OCI-LY1 (cell line): ENCODE data around the gene UGT1A9.

ENCODE experiments used
- H2AFZ ChIP-seq: fragments of 200-600 bp; sonication (generic), shearing (Covaris generic); 2 replicates; pipeline ENCODE4 v1.6.0; 2014; ENCODE audit warnings: antibody characterized with exemption, mild to moderate bottlenecking, low read length
- H3F3A ChIP-seq: fragments of 200-600 bp; sonication (generic), shearing (Covaris generic); 2 replicates; pipeline ENCODE4 v1.6.0; 2014; ENCODE audit warnings: mild to moderate bottlenecking, antibody characterized with exemption, low read length, moderate library complexity; ENCODE audit not compliant: insufficient read depth
- H3K27ac ChIP-seq: fragments of 200-600 bp; sonication (generic); 2 replicates; pipeline ENCODE4 v1.5.1; 2014; ENCODE audit warnings: low read length, mixed run types, mild to moderate bottlenecking, low read depth; ENCODE audit not compliant: poor library complexity, severe bottlenecking
- H3K27me3 ChIP-seq: fragments of 200-600 bp; sonication (generic); 2 replicates; pipeline ENCODE4 v1.6.0; 2014; ENCODE audit warnings: antibody characterized with exemption, mild to moderate bottlenecking, low read length, moderate library complexity; ENCODE audit not compliant: insufficient read depth
- H3K36me3 ChIP-seq: fragments of 200-600 bp; sonication (generic); 2 replicates; pipeline ENCODE4 v1.6.1; 2014; ENCODE audit warnings: mild to moderate bottlenecking, antibody characterized with exemption, low read length, moderate library complexity, mixed read lengths; ENCODE audit not compliant: insufficient read depth
- H3K4me1 ChIP-seq: fragments of 200-600 bp; sonication (generic); 2 replicates; pipeline ENCODE4 v1.5.1; 2014; ENCODE audit warnings: mild to moderate bottlenecking, low read length, moderate library complexity; ENCODE audit not compliant: insufficient read depth, severe bottlenecking
- H3K4me2 ChIP-seq: fragments of 200-600 bp; sonication (generic), shearing (Covaris generic); 2 replicates; pipeline ENCODE4 v1.6.1; 2014; ENCODE audit warnings: low read length
- H3K4me3 ChIP-seq: fragments of 200-600 bp; sonication (generic); 2 replicates; pipeline ENCODE4 v1.5.1; 2014; ENCODE audit warnings: low read length, low read depth, mild to moderate bottlenecking, mixed read lengths; ENCODE audit not compliant: poor library complexity, severe bottlenecking
- H3K79me2 ChIP-seq: fragments of 200-600 bp; shearing (Covaris generic); 2 replicates; pipeline ENCODE4 v1.6.1; 2016; ENCODE audit warnings: mixed run types, low read length, mixed read lengths; ENCODE audit not compliant: insufficient read depth
- H3K9ac ChIP-seq: fragments of 200-600 bp; sonication (generic), shearing (Covaris generic); 2 replicates; pipeline ENCODE4 v1.6.1; 2014; ENCODE audit warnings: mild to moderate bottlenecking, low read length, mixed read lengths
- H3K9me2 ChIP-seq: fragments of 200-600 bp; sonication (generic), shearing (Covaris generic); 2 replicates; pipeline ENCODE4 v1.6.1; 2014; ENCODE audit warnings: low read depth, mild to moderate bottlenecking, low read length, mixed read lengths
- H3K9me3 ChIP-seq: fragments of 200-600 bp; shearing (Covaris generic); 2 replicates; pipeline ENCODE4 v1.6.1; 2014; ENCODE audit warnings: low read length, mixed read lengths
- H4K20me1 ChIP-seq: fragments of 200-600 bp; sonication (generic), shearing (Covaris generic); 2 replicates; pipeline ENCODE4 v1.6.0; 2016; ENCODE audit warnings: mild to moderate bottlenecking, low read length; ENCODE audit not compliant: insufficient read depth
- CTCF ChIP-seq: fragments of 200-600 bp; sonication (generic), shearing (Covaris generic); IDR thresholded peaks from 2 replicates; pipeline ENCODE4 v1.5.1; 2017; ENCODE audit warnings: mild to moderate bottlenecking, antibody characterized with exemption, low read length, moderate library complexity, mixed read lengths
- EZH2 ChIP-seq: fragments of 200-600 bp; sonication (generic), shearing (Covaris generic); IDR thresholded peaks from 2 replicates; pipeline ENCODE4 v1.8.0; 2017; ENCODE audit warnings: borderline replicate concordance, mixed run types, mild to moderate bottlenecking, antibody characterized with exemption, low read length, moderate library complexity, mixed read lengths

The UGT1A9 gene

GRCh38 chr2:233803994-233804393 is 132.3 kb downstream of the UGT1A9 start:
- no peak overlapping the region for H3K4me3 ChIP-seq
- no peaks in the 10 kb centered on the region for H3K4me1 ChIP-seq
- H2AFZ ChIP-seq = no peak overlapping the region
- no peak overlapping the region for H3K9ac ChIP-seq
- no peak for TF ChIP-seq CTCF
- TF ChIP-seq EZH2 = no peak
- no peaks in the 10 kb centered on the region for H3K27me3 ChIP-seq
- H3K4me2 ChIP-seq = no peak overlapping the region
- no peaks in the 10 kb centered on the region for H3F3A ChIP-seq
- H3K27ac ChIP-seq = no peak overlapping the region
- H3K79me2 ChIP-seq = no peaks in the 10 kb centered on the region
- H3K9me3 ChIP-seq = no peaks in the 10 kb centered on the region
- H3K36me3 ChIP-seq = no peaks in the 10 kb centered on the region
- no peaks in the 10 kb centered on the region for H4K20me1 ChIP-seq
- no peaks in the 10 kb centered on the region for H3K9me2 ChIP-seq

DNA sequence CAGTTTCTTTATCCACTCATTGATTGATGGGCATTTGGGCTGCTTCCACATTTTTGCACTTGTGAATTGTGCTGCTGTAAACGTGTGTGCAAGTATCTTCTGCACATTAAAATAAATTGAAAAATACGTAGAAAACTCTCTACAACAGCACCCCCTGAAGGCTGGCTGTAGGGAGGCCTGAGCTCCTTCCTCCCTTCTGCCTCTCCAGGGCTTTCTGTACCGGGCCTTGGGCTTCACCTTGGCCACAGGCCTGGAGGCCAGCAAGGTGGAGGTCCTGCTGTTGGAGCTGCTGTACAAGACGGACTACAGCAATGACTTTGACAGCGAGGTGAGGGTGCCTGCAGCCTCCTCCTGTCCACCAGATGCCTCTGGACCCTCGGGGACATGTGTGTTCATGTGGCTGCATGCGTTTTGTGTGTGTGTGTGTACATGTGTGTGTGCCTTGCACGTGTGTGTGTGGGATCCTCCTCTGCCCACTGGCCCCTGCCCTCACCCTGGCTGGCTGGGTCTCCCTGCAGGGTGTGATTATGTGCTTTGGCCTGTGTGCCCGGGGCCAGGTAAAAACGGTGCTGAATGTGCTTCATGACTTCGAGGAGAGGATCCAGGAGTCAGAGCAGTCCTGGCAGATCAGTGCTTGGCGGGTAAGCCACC is 135.6 kb downstream of the UGT1A9 start:
- Histone ChIP-seq H4K20me1 (no peaks in the 10 kb centered on the region), H3K9me2 (no peaks in the 10 kb centered on the region), H2AFZ (no peak overlapping the region), H3K4me2 (no peak overlapping the region), H3K27ac (no peak overlapping the region), H3K4me1 (no peaks in the 10 kb centered on the region), H3K4me3 (no peak overlapping the region), H3K27me3 (no peaks in the 10 kb centered on the region), H3K36me3 (no peaks in the 10 kb centered on the region; the same call in 1 of the 2 replicates), H3F3A (no peaks in the 10 kb centered on the region), H3K9ac (no peak overlapping the region), H3K79me2 (no peaks in the 10 kb centered on the region), H3K9me3 (no peaks in the 10 kb centered on the region)
- peak; percentile 5; the same call in 1 of the 2 replicates for TF ChIP-seq CTCF
- no peak for TF ChIP-seq EZH2

- Histone ChIP-seq H3K9ac (no peak overlapping the region), H3K27ac (no peak overlapping the region), H3K4me1 (no peaks in the 10 kb centered on the region), H2AFZ (no peak overlapping the region), H3K4me3 (no peak overlapping the region), H3K9me2 (no peaks in the 10 kb centered on the region), H3F3A (no peaks in the 10 kb centered on the region), H4K20me1 (no peaks in the 10 kb centered on the region), H3K9me3 (no peaks in the 10 kb centered on the region), H3K79me2 (no peaks in the 10 kb centered on the region), H3K4me2 (no peak overlapping the region), H3K36me3 (no peaks in the 10 kb centered on the region; the same call in 1 of the 2 replicates), H3K27me3 (no peaks in the 10 kb centered on the region)
- TF ChIP-seq CTCF (no peak), EZH2 (no peak)
These were observed 136.6 kb downstream of the UGT1A9 start for GRCh38 chr2:233807966-233808935.
